Gastrocnemius medialis (tissue), 4 donors: ENCODE results near the gene NUP214. TPM values are rescaled to one million over a fixed set of nuclear protein-coding genes. Genes with fewer than 3 reads are reported as not detected.
"Not testable (repeated sequence)": the region's sequence is repeated elsewhere in the genome, so short reads cannot be mapped to it uniquely, and the experiment has no call there.

Source experiments
- ATAC-seq, 2 donors: fragments of 150-250 bp; one replicate each; pipeline ENCODE4 v1.9.1; 2016
- DNase-seq, 2 donors: peaks; one replicate each; pipeline ENCODE4 v3.0.0-alpha.2; 2019
- H3K27ac ChIP-seq, 4 donors: fragments of 200-600 bp; sonication (generic); 1 replicate in 1 of 4; 2 replicates in 3 of 4; pipeline ENCODE4 v1.5.1; 2016 to 2018; ENCODE audit warnings: mild to moderate bottlenecking in 2 of 4, moderate library complexity in 1 of 4
- H3K27me3 ChIP-seq, 3 donors: fragments of 200-600 bp; sonication (generic) in 2 of 3; 1 replicate in 1 of 3; 2 replicates in 2 of 3; pipeline versions ENCODE4 v1.5.1 to v1.6.0; 2016 to 2019; ENCODE audit warnings: mild to moderate bottlenecking in 1 of 3, moderate library complexity in 1 of 3
- H3K36me3 ChIP-seq, 2 donors: fragments of 200-600 bp; sonication (generic) in 1 of 2; one replicate each; pipeline ENCODE4 v1.5.1; 2017 to 2018
- H3K4me1 ChIP-seq, 2 donors: fragments of 200-600 bp; sonication (generic) in 1 of 2; one replicate each; pipeline ENCODE4 v1.5.1; 2016 to 2017; ENCODE audit warnings: mild to moderate bottlenecking in 2 of 2
- H3K4me3 ChIP-seq, 4 donors: fragments of 200-600 bp; sonication (generic) in 3 of 4; 1 replicate in 1 of 4; 2 replicates in 3 of 4; pipeline ENCODE4 v1.5.1; 2016 to 2019; ENCODE audit warnings: mild to moderate bottlenecking in 2 of 4
- H3K9me3 ChIP-seq, 3 donors: fragments of 200-600 bp; sonication (generic) in 2 of 3; 1 replicate in 1 of 3; 2 replicates in 2 of 3; pipeline ENCODE4 v1.5.1; 2016 to 2019
- POLR2A ChIP-seq, 2 donors: fragments of 450-650 bp; IDR thresholded peaks; one replicate each; pipeline ENCODE4 v1.6.1; 2017; ENCODE audit warnings: antibody characterized with exemption in 2 of 2, mild to moderate bottlenecking in 2 of 2, moderate library complexity in 2 of 2
- in situ Hi-C, 4 donors: fragments of 200-750 bp; cut with MboI; loops; one replicate each; pipeline versions ENCODE4 v1.15.0 to v1.8.0; 2017; ENCODE audit warnings: low sequenced_read_pairs in 4 of 4
- intact Hi-C: fragments of 100-400 bp; cut with DNase I; formaldehyde crosslinking; loops from one replicate; pipeline ENCODE4 v1.15.1; 2023; ENCODE audit warnings: low total_unique reads
- total RNA-seq, 4 donors: library from RNA; depleted of rRNA; stranded (reverse); fragments of >200 nt; gene quantifications; one replicate each; pipeline versions ENCODE4 v1.1.0 to v1.2.3, GENCODE V29; 2016
- TF ChIP-seq, protein P1 (sequence below), 5 experiments: fragments of 450-650 bp in 3 of 5; fragments of 200-600 bp in 2 of 5; sonication (generic) in 2 of 5; IDR thresholded peaks in 4 of 5; conservative IDR thresholded peaks in 1 of 5; 1 replicate in 4 of 5; 2 replicates in 1 of 5; pipeline ENCODE4 v1.5.1; 2016 to 2019; ENCODE audit warnings: antibody characterized with exemption in 5 of 5, mild to moderate bottlenecking in 3 of 5, moderate library complexity in 3 of 5

NUP214 gene
- total RNA-seq, 4 donors from 2014 or later = 24.2 to 47.5 (median 29.9) TPM

GRCh38 chr9:131204285-131204684 lies 78.9 kb downstream of the NUP214 start:
- peaks cover 0 to 70% of the 10 kb centered on the region in 2 donors for H3K36me3 ChIP-seq
- in situ Hi-C loops = no loop called here
- TF ChIP-seq, protein P1, sequence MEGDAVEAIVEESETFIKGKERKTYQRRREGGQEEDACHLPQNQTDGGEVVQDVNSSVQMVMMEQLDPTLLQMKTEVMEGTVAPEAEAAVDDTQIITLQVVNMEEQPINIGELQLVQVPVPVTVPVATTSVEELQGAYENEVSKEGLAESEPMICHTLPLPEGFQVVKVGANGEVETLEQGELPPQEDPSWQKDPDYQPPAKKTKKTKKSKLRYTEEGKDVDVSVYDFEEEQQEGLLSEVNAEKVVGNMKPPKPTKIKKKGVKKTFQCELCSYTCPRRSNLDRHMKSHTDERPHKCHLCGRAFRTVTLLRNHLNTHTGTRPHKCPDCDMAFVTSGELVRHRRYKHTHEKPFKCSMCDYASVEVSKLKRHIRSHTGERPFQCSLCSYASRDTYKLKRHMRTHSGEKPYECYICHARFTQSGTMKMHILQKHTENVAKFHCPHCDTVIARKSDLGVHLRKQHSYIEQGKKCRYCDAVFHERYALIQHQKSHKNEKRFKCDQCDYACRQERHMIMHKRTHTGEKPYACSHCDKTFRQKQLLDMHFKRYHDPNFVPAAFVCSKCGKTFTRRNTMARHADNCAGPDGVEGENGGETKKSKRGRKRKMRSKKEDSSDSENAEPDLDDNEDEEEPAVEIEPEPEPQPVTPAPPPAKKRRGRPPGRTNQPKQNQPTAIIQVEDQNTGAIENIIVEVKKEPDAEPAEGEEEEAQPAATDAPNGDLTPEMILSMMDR (IDR thresholded peaks at IDR 0.05 in 4 of 5, conservative IDR thresholded peaks at IDR 0.05 in 1 of 5) = no peak
- TF ChIP-seq POLR2A (IDR thresholded peaks at IDR 0.05) = no peak

GRCh38 chr9:131206495-131206894 lies 81.1 kb downstream of the NUP214 start:
- Histone ChIP-seq H3K9me3 (no peaks in the 10 kb centered on the region), H3K27ac (no peak overlapping the region), H3K4me1 (no peaks in the 10 kb centered on the region), H3K4me3 (no peak overlapping the region), H3K27me3 (no peaks in the 10 kb centered on the region), H3K36me3 (peaks cover 0 to 63% of the 10 kb centered on the region in 2 donors)
- ATAC-seq (no peak), DNase-seq (no peak)
- TF ChIP-seq, protein P1 (IDR thresholded peaks at IDR 0.05 in 4 of 5, conservative IDR thresholded peaks at IDR 0.05 in 1 of 5) = no peak
- no peak for TF ChIP-seq POLR2A (IDR thresholded peaks at IDR 0.05)
- in situ Hi-C loops (no loop called here), intact Hi-C loops (no loop called here)

More at GRCh38 chr9:131204285-131204684, 78.9 kb downstream of the NUP214 start:
- DNase-seq = no peak
- no peak for ATAC-seq
- intact Hi-C loops = no loop called here
- H3K4me1 ChIP-seq = no peaks in the 10 kb centered on the region
- H3K27ac ChIP-seq = no peak overlapping the region
- no peaks in the 10 kb centered on the region for H3K9me3 ChIP-seq
- no peaks in the 10 kb centered on the region for H3K27me3 ChIP-seq
- no peak overlapping the region for H3K4me3 ChIP-seq

DNA sequence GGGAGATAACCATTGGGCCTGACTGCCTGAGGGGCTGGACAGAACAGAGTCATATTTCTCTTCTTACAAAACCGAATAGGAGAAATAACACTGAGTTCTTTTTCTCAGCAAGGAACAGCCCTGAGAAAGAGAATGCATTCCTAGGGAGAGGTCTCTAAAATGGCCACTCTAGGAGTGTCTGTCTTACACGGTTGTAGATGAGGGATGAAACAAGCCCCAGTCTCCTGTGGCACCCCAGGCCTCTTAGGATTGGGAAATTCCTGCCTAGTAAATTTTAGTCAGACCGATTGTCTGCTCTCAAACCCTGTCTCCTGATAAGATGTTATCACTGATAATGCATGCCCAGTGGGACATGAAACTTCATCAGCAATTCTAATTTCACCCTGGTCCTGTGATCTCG lies 86.5 kb downstream of the NUP214 start:
- in situ Hi-C loops, H3K9me3 ChIP-seq, H3K4me1 ChIP-seq, ATAC-seq, intact Hi-C loops, DNase-seq, H3K27ac ChIP-seq, H3K27me3 ChIP-seq, H3K4me3 ChIP-seq: not testable (repeated sequence)
- peaks cover 0 to 21% of the 10 kb centered on the region in 2 donors for H3K36me3 ChIP-seq

GRCh38 chr9:131214286-131214856 lies 89.0 kb downstream of the NUP214 start:
- peaks cover 0 to 22% of the 10 kb centered on the region in 2 donors for H3K36me3 ChIP-seq
- DNase-seq (no peak), ATAC-seq (no peak)
- no peaks in the 10 kb centered on the region for H3K27me3 ChIP-seq
- in situ Hi-C loops (no loop called here), intact Hi-C loops (no loop called here)
- H3K4me3 ChIP-seq = no peak overlapping the region
- H3K4me1 ChIP-seq = peaks cover 0 to 7% of the 10 kb centered on the region in 2 donors
- no peak overlapping the region for H3K27ac ChIP-seq
- TF ChIP-seq, protein P1 (IDR thresholded peaks at IDR 0.05 in 4 of 5, conservative IDR thresholded peaks at IDR 0.05 in 1 of 5) = no peak
- TF ChIP-seq POLR2A (IDR thresholded peaks at IDR 0.05) = no peak
- H3K9me3 ChIP-seq = no peaks in the 10 kb centered on the region

DNA sequence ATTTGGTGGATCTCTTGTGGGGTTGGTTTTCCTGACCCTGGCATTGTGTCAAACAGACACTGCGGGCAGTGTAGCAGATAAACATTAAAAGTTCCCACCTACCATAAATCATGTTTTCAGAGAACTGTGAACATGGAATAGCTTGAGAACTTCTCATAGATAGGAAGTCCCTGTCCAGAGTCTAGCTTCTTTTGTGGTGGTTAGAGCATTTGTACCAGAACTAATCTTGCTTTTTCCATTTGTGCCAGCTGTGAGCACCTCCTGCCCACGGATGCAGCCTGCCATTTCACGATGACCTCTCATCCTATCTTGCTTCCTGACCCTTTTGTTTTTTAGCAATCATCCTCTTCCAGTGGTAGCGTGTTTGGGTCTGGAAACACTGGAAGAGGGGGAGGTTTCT lies 89.5 kb downstream of the NUP214 start:
- ATAC-seq = no peak
- Histone ChIP-seq H3K4me3 (no peak overlapping the region), H3K9me3 (no peaks in the 10 kb centered on the region), H3K27me3 (no peaks in the 10 kb centered on the region), H3K4me1 (peaks cover 0 to 7% of the 10 kb centered on the region in 2 donors), H3K36me3 (peaks cover 0 to 22% of the 10 kb centered on the region in 2 donors), H3K27ac (no peak overlapping the region)
- TF ChIP-seq, protein P1 (IDR thresholded peaks at IDR 0.05 in 4 of 5, conservative IDR thresholded peaks at IDR 0.05 in 1 of 5) = no peak
- no peak for TF ChIP-seq POLR2A (IDR thresholded peaks at IDR 0.05)
- intact Hi-C loops = no loop called here
- no peak for DNase-seq
- in situ Hi-C loops = no loop called here
